H1 (cell line): ENCODE data around the gene SPACA4.
A peak's percentile ranks its signal among the peaks of the same experiment; 100 is the strongest.

Experiments used
- ATF2 ChIP-seq: IDR thresholded peaks from 2 replicates; pipeline ENCODE4 v1.6.1; 2012; ENCODE audit warnings: low read length, inconsistent platforms
- CTCF ChIP-seq, 3 experiments: IDR thresholded peaks; 1 replicate in 2 of 3; 2 replicates in 1 of 3; pipeline versions ENCODE4 v1.5.1 to v1.6.1; 2011; ENCODE audit warnings: low read length in 3 of 3, mild to moderate bottlenecking in 3 of 3, inconsistent platforms in 2 of 3, low read depth in 1 of 3, moderate library complexity in 1 of 3; ENCODE audit not compliant: insufficient read depth in 1 of 3; ENCODE audit errors: control extremely low read depth in 1 of 3
- MAFK ChIP-seq: IDR thresholded peaks from 2 replicates; pipeline ENCODE4 v1.6.1; 2012; ENCODE audit warnings: low read depth, mild to moderate bottlenecking, improper control_type of control experiment, low read length
- SIN3A ChIP-seq, 2 experiments: IDR thresholded peaks in 1 of 2; conservative IDR thresholded peaks in 1 of 2; 2 replicates each; pipeline ENCODE4 v1.6.1; 2011 to 2012; ENCODE audit warnings: low read length in 2 of 2, improper control_type of control experiment in 1 of 2, low read depth in 1 of 2, mild to moderate bottlenecking in 1 of 2
- SIX5 ChIP-seq: IDR thresholded peaks from 2 replicates; pipeline ENCODE4 v1.6.1; 2011; ENCODE audit warnings: mild to moderate bottlenecking, low read depth, low read length
- SP1 ChIP-seq: IDR thresholded peaks from 2 replicates; pipeline ENCODE4 v1.6.1; 2011; ENCODE audit warnings: low read depth, low read length
- SUZ12 ChIP-seq: fragments of 200-600 bp; sonication (generic); IDR thresholded peaks from 2 replicates; pipeline ENCODE4 v1.6.1; 2012; ENCODE audit warnings: mild to moderate bottlenecking, inconsistent platforms, low read length, moderate library complexity, mixed read lengths

- TF ChIP-seq SIX5 (no peak), SIN3A (conservative IDR thresholded peaks at IDR 0.05 in 1 of 2, IDR thresholded peaks at IDR 0.05 in 1 of 2; ENCODE audit: low read depth in 1 of 2, low read length in 2 of 2) (no peak), CTCF (IDR thresholded peaks at IDR 0.05; ENCODE audit: control extremely low read depth in 1 of 3, insufficient read depth in 1 of 3, low read depth in 1 of 3, low read length in 3 of 3) (no peak), MAFK (no peak), ATF2 (peak; percentile 26; the same call in 1 of the 2 replicates), SUZ12 (no peak), SP1 (peak; percentile 65; the same call in 1 of the 2 replicates)
Measured at GRCh38 chr19:48634424-48635262, 28.1 kb downstream of the SPACA4 start.
